ENCODE measurements around the gene TPM4. TPM values are rescaled to one million over a fixed set of nuclear protein-coding genes. Genes with fewer than 3 reads are reported as not detected.

TPM4 gene
- total RNA-seq, 4 donors from 2014 or later: 101 to 296 (median 151) TPM

- 61 to 72% methylated on average over 4 of the region's 4 CpGs for WGBS, 2 donors
- no peak for TF ChIP-seq POLR2A (IDR thresholded peaks at IDR 0.05)
- no peak for TF ChIP-seq CTCF (IDR thresholded peaks at IDR 0.05)
- Histone ChIP-seq H3K36me3 (no peaks in the 10 kb centered on the region), H3K4me3 (replicated peaks in 1 of 3) (no peak overlapping the region), H3K9me3 (no peaks in the 10 kb centered on the region), H3K27ac (no peak overlapping the region), H3K4me1 (no peaks in the 10 kb centered on the region), H3K27me3 (no peaks in the 10 kb centered on the region)
- intact Hi-C loops (cut with DNase I): no loop called here
- no peak for DNase-seq
Measured at GRCh38 chr19:16045171-16045570, 31.1 kb upstream of the TPM4 start.

GRCh38 chr19:16045893-16046292, 30.4 kb upstream of the TPM4 start:
- Histone ChIP-seq H3K27ac (no peak overlapping the region), H3K9me3 (no peaks in the 10 kb centered on the region), H3K4me3 (replicated peaks in 1 of 3) (no peak overlapping the region), H3K27me3 (no peaks in the 10 kb centered on the region), H3K36me3 (no peaks in the 10 kb centered on the region), H3K4me1 (no peaks in the 10 kb centered on the region)
- TF ChIP-seq CTCF (IDR thresholded peaks at IDR 0.05): no peak
- no peak for TF ChIP-seq POLR2A (IDR thresholded peaks at IDR 0.05)
- 58 to 74% methylated on average over 4 of the region's 4 CpGs for WGBS, 2 donors
- DNase-seq: no peak
- intact Hi-C loops (cut with DNase I): no loop called here

- Histone ChIP-seq H3K27me3 (no peaks in the 10 kb centered on the region), H3K36me3 (no peaks in the 10 kb centered on the region), H3K27ac (no peak overlapping the region), H3K4me1 (no peaks in the 10 kb centered on the region), H3K9me3 (no peaks in the 10 kb centered on the region), H3K4me3 (replicated peaks in 1 of 3) (no peak overlapping the region)
- intact Hi-C loops (cut with DNase I): no loop called here
- WGBS, 2 donors: 84 to 87% methylated on average over 3 of the region's 3 CpGs
- DNase-seq: no peak
- TF ChIP-seq POLR2A (IDR thresholded peaks at IDR 0.05) (no peak), CTCF (IDR thresholded peaks at IDR 0.05) (no peak)
Measured at GRCh38 chr19:16048583-16048982, 27.7 kb upstream of the TPM4 start.

- intact Hi-C loops (cut with DNase I): no loop called here
- 34 to 40% methylated on average over 11 of the region's 11 CpGs for WGBS, 2 donors
- DNase-seq: no peak
- Histone ChIP-seq H3K4me3 (replicated peaks in 1 of 3) (no peak overlapping the region), H3K27me3 (no peaks in the 10 kb centered on the region), H3K36me3 (no peaks in the 10 kb centered on the region), H3K9me3 (no peaks in the 10 kb centered on the region), H3K27ac (no peak overlapping the region), H3K4me1 (no peaks in the 10 kb centered on the region)
- no peak for TF ChIP-seq POLR2A (IDR thresholded peaks at IDR 0.05)
- no peak for TF ChIP-seq CTCF (IDR thresholded peaks at IDR 0.05)
Measured at GRCh38 chr19:16051254-16052025, 24.9 kb upstream of the TPM4 start.

- Histone ChIP-seq H3K4me1 (no peaks in the 10 kb centered on the region), H3K36me3 (no peaks in the 10 kb centered on the region), H3K27me3 (no peaks in the 10 kb centered on the region), H3K27ac (no peak overlapping the region), H3K9me3 (no peaks in the 10 kb centered on the region), H3K4me3 (replicated peaks in 1 of 3) (no peak overlapping the region)
- intact Hi-C loops (cut with DNase I): no loop called here
- no peak for DNase-seq
- WGBS, 2 donors: 80% methylated on average over 6 to 7 of the region's 7 CpGs
- TF ChIP-seq POLR2A (IDR thresholded peaks at IDR 0.05): no peak
- no peak for TF ChIP-seq CTCF (IDR thresholded peaks at IDR 0.05)
Measured at GRCh38 chr19:16052353-16052752, 23.9 kb upstream of the TPM4 start.

Measured in thyroid gland (tissue), 4 donors.